HFFc6 (cell line): Measurements from ENCODE around the gene DLEC1. TPM values are rescaled to one million over a fixed set of nuclear protein-coding genes. Genes with fewer than 3 reads are reported as not detected.

Source experiments
- DNase-seq: peaks from one replicate; pipeline ENCODE4 v3.0.0-alpha.2; 2018
- H3K27ac Mint-ChIP-seq: 2 replicates; pipeline ENCODE4 v1.8.0; 2020; ENCODE audit warnings: mild to moderate bottlenecking, mixed read lengths
- H3K27me3 Mint-ChIP-seq: 2 replicates; pipeline ENCODE4 v1.8.0; 2021; ENCODE audit warnings: mild to moderate bottlenecking, moderate library complexity, mixed read lengths; ENCODE audit not compliant: insufficient read depth
- H3K36me3 Mint-ChIP-seq: 2 replicates; pipeline ENCODE4 v1.8.0; 2021; ENCODE audit warnings: low read depth, mixed read lengths
- H3K4me1 Mint-ChIP-seq: 2 replicates; pipeline ENCODE4 v1.8.0; 2020; ENCODE audit warnings: low read depth, mixed read lengths
- H3K4me3 Mint-ChIP-seq: 2 replicates; pipeline ENCODE4 v1.8.0; 2020; ENCODE audit warnings: mild to moderate bottlenecking, moderate library complexity, mixed read lengths
- H3K9me3 Mint-ChIP-seq: 2 replicates; pipeline ENCODE4 v1.8.0; 2020; ENCODE audit warnings: mild to moderate bottlenecking, mixed read lengths
- CTCF ChIP-seq: fragments of 200-600 bp; sonication (generic); IDR thresholded peaks from 2 replicates; pipeline ENCODE4 v1.5.0; 2021; ENCODE audit warnings: antibody characterized with exemption, mild to moderate bottlenecking
- total RNA-seq, 6 experiments: library from RNA; stranded (reverse); fragmentation: NEBNext Ultra II Directional; extraction: Animal tissue kit (Norgen Biotek cat#: 25700); gene quantifications; 2 replicates in 1 of 6; 3 replicates in 5 of 6; pipeline ENCODE4 v1.2.3, GENCODE V29; 2021

Gene DLEC1
- total RNA-seq, 6 experiments from 2014 or later = 0.05 TPM; not detected in 5

DNA sequence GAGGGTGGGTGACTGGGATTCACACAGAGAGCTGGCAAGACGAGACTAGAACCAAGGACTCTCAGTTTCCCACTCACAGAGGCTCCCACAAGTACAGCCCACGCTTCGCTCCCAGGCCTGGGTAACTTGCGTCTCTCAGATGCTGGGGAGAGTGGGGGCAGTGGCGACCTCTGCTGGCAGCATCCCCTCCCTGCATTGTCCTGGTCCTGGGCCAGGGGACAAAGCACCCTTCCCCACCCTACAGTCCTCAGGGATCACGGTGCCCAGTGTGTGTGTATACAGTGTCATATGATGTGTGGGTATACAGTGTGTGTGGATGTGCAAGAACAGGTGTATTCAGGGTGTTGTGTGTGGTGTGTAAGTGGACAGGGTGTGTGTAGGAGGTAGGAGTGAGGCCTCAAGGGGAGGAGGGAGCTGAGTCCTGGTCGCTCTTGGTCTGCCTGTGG, 35.6 kb upstream of the DLEC1 start:
- TF ChIP-seq CTCF = peak; percentile 81
- Mint-ChIP-seq H3K4me3 (no peak overlapping the region), H3K36me3 (peaks cover 6% of the 10 kb centered on the region; the same call in 1 of the 2 replicates), H3K27me3 (no peaks in the 10 kb centered on the region; the same call in 1 of the 2 replicates), H3K4me1 (peaks cover 12% of the 10 kb centered on the region; the same call in 1 of the 2 replicates), H3K9me3 (no peaks in the 10 kb centered on the region), H3K27ac (no peak overlapping the region)
- no peak for DNase-seq

GRCh38 chr3:38003817-38004414, 35.1 kb upstream of the DLEC1 start:
- H3K4me3 Mint-ChIP-seq = no peak overlapping the region
- H3K9me3 Mint-ChIP-seq = no peaks in the 10 kb centered on the region
- no peak for DNase-seq
- no peak for TF ChIP-seq CTCF
- H3K4me1 Mint-ChIP-seq = peaks cover 8% of the 10 kb centered on the region; the same call in 1 of the 2 replicates
- no peak overlapping the region; the same call in 1 of the 2 replicates for H3K27ac Mint-ChIP-seq
- peaks cover 6% of the 10 kb centered on the region; the same call in 1 of the 2 replicates for H3K36me3 Mint-ChIP-seq
- no peaks in the 10 kb centered on the region; the same call in 1 of the 2 replicates for H3K27me3 Mint-ChIP-seq

- TF ChIP-seq CTCF = peak; percentile 82
- H3K9me3 Mint-ChIP-seq = no peaks in the 10 kb centered on the region
- peaks cover 4% of the 10 kb centered on the region; the same call in 1 of the 2 replicates for H3K4me1 Mint-ChIP-seq
- no peak overlapping the region for H3K4me3 Mint-ChIP-seq
- no peaks in the 10 kb centered on the region; the same call in 1 of the 2 replicates for H3K27me3 Mint-ChIP-seq
- H3K27ac Mint-ChIP-seq = no peak overlapping the region; the same call in 1 of the 2 replicates
- peaks cover 3% of the 10 kb centered on the region; the same call in 1 of the 2 replicates for H3K36me3 Mint-ChIP-seq
- peak; percentile 73 for DNase-seq
These were observed 34.5 kb upstream of the DLEC1 start for GRCh38 chr3:38004415-38005075.

- Mint-ChIP-seq H3K9me3 (no peaks in the 10 kb centered on the region), H3K4me1 (peaks cover 4% of the 10 kb centered on the region; the same call in 1 of the 2 replicates), H3K27ac (no peak overlapping the region), H3K4me3 (no peak overlapping the region), H3K27me3 (no peaks in the 10 kb centered on the region), H3K36me3 (no peaks in the 10 kb centered on the region)
- DNase-seq = no peak
- TF ChIP-seq CTCF = no peak
These were observed 33.7 kb upstream of the DLEC1 start for GRCh38 chr3:38005076-38006020.

DNA sequence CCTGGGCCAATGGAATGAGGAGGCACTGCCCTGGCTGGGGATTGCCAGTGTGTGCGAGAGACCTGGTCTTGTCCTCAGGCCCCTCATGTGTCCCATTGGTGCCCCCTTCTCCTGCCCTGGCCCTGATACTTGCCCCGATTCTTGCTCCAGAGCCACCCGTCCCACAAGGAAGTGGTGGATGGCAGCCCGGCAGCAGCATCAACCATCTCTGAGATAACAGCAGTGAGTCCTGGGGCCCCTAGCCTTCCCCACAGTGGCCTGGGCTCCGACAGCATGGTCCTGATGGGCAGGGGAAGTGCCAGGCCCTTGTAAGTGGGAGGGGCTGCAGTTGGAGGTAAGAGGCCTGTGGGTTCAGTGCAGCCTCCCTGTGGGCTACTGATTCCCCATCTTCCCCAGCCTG, 33.0 kb upstream of the DLEC1 start:
- H3K27me3 Mint-ChIP-seq = no peaks in the 10 kb centered on the region; the same call in 1 of the 2 replicates
- no peak overlapping the region for H3K4me3 Mint-ChIP-seq

More for the DNA sequence above, 33.0 kb upstream of the DLEC1 start:
- Mint-ChIP-seq H3K36me3 (no peaks in the 10 kb centered on the region), H3K4me1 (peaks cover 4% of the 10 kb centered on the region; the same call in 1 of the 2 replicates), H3K9me3 (no peaks in the 10 kb centered on the region), H3K27ac (no peak overlapping the region)
- no peak for TF ChIP-seq CTCF
- DNase-seq = no peak
